HepG2 (cell line): ENCODE results near the gene ATPAF2. TPM values are rescaled to one million over a fixed set of nuclear protein-coding genes. Genes with fewer than 3 reads are reported as not detected.

Source experiments
- ATAC-seq: fragments of 200-7000 bp; cut with Tn5 transposase; 3 replicates; pipeline ENCODE4 v1.9.1; 2020; ENCODE audit warnings: mild to moderate bottlenecking, moderate library complexity
- BruUV-seq: library from RNA; stranded (reverse); fragments of 400-500 nt; replicated peaks from 2 replicates; lab custom pipeline; 2021; lab: Mats Ljungman, UMichigan
- CTCF ChIA-PET: fragments of 300-600 bp; formaldehyde crosslinking; extraction: SDS; loops from one replicate; lab custom pipeline; 2021; ENCODE audit warnings: low total read pairs, inconsistent platforms, low intra/inter-chr PET ratio; lab: Yijun Ruan, JAX
- POLR2A ChIA-PET: fragments of 350-600 bp; sonication (Branson Sonifier 250); formaldehyde crosslinking; loops from one replicate; lab custom pipeline; 2020; ENCODE audit warnings: antibody characterized with exemption, inconsistent platforms; lab: Yijun Ruan, JAX
- DNase-seq: peaks from one replicate; pipeline ENCODE4 v3.0.0-alpha.2; 2015; ENCODE audit warnings: low spot score
- FAIRE-seq: peaks from 3 replicates; lab custom pipeline; 2011; peaks lifted over from hg19 to GRCh38; lab: Jason Lieb, UNC
- H2AFZ ChIP-seq: one replicate; pipeline ENCODE4 v1.6.1; 2011; ENCODE audit warnings: low read length, inconsistent platforms
- H3K27ac ChIP-seq: fragments of 300-600 bp; 3 replicates; pipeline ENCODE4 v1.8.0; 2011; ENCODE audit warnings: mixed run types, mild to moderate bottlenecking, mixed read lengths, low read length, inconsistent platforms; ENCODE audit not compliant: insufficient read depth; ENCODE audit errors: extremely low read length
- H3K27me3 ChIP-seq, 2 experiments: fragments of 200-600 bp in 1 of 2; 2 replicates in 1 of 2; 3 replicates in 1 of 2; pipeline versions ENCODE4 v1.6.0 to v1.8.0; 2011; ENCODE audit warnings: low read length in 2 of 2, mild to moderate bottlenecking in 2 of 2, moderate library complexity in 2 of 2, inconsistent platforms in 1 of 2; ENCODE audit not compliant: insufficient read depth in 2 of 2, control insufficient read depth in 1 of 2
- H3K36me3 ChIP-seq, 2 experiments: fragments of 200-600 bp in 1 of 2; replicated peaks in 1 of 2; 2 replicates in 1 of 2; 3 replicates in 1 of 2; pipeline versions ENCODE4 v1.5.1 to v1.8.0; 2011; ENCODE audit warnings: low read length in 2 of 2, inconsistent platforms in 1 of 2; ENCODE audit not compliant: insufficient read depth in 2 of 2, control insufficient read depth in 1 of 2
- H3K4me1 ChIP-seq: 2 replicates; pipeline ENCODE4 v1.5.1; 2012; ENCODE audit warnings: low read length, inconsistent platforms; ENCODE audit not compliant: insufficient read depth
- H3K4me2 ChIP-seq: 2 replicates; pipeline ENCODE4 v1.6.0; 2011; ENCODE audit warnings: low read depth, low read length, inconsistent platforms
- H3K4me3 ChIP-seq, 3 experiments: fragments of 200-600 bp in 1 of 3; sonication (generic), shearing (Covaris generic) in 1 of 3; replicated peaks in 1 of 3; 2 replicates each; pipeline ENCODE4 v1.5.1; 2011 to 2016; ENCODE audit warnings: low read length in 3 of 3, inconsistent platforms in 2 of 3, low read depth in 2 of 3, mild to moderate bottlenecking in 2 of 3, control low read depth in 1 of 3, mixed read lengths in 1 of 3; ENCODE audit not compliant: insufficient read depth in 1 of 3
- H3K79me2 ChIP-seq: one replicate; pipeline ENCODE4 v1.6.1; 2011; ENCODE audit warnings: low read length, inconsistent platforms; ENCODE audit not compliant: insufficient read depth
- H3K9ac ChIP-seq: 2 replicates; pipeline ENCODE4 v1.6.0; 2011; ENCODE audit warnings: mild to moderate bottlenecking, low read depth, low read length, inconsistent platforms; ENCODE audit not compliant: insufficient read depth
- H3K9me3 ChIP-seq: 2 replicates; pipeline ENCODE4 v1.5.1; 2012; ENCODE audit warnings: mild to moderate bottlenecking, low read length
- H4K20me1 ChIP-seq: 2 replicates; pipeline ENCODE4 v1.6.0; 2011; ENCODE audit warnings: inconsistent platforms, mild to moderate bottlenecking, low read length, moderate library complexity; ENCODE audit not compliant: insufficient read depth
- ETV6 ChIP-seq: sonication (generic); formaldehyde crosslinking; conservative IDR thresholded peaks from 2 replicates; pipeline ENCODE4 v1.4.0; 2020; ENCODE audit warnings: missing genetic modification reagents
- GABPB1 ChIP-seq: IDR thresholded peaks from 2 replicates; pipeline ENCODE4 v1.6.1; 2016; ENCODE audit warnings: mild to moderate bottlenecking, missing genetic modification reagents, moderate library complexity, missing compliant biosample characterization
- IRX3 ChIP-seq: sonication (generic); formaldehyde crosslinking; IDR thresholded peaks from 2 replicates; pipeline ENCODE4 v1.8.1; 2023; ENCODE audit warnings: mild to moderate bottlenecking, low read depth, missing genetic modification reagents, borderline replicate concordance
- KLF15 ChIP-seq: sonication (generic); formaldehyde crosslinking; IDR thresholded peaks from 2 replicates; pipeline ENCODE4 v1.8.1; 2023; ENCODE audit warnings: borderline replicate concordance, mild to moderate bottlenecking, inconsistent platforms, missing genetic modification reagents, mixed read lengths
- POGK ChIP-seq: sonication (generic); formaldehyde crosslinking; conservative IDR thresholded peaks from 2 replicates; pipeline ENCODE4 v1.8.0; 2022; ENCODE audit warnings: mild to moderate bottlenecking, moderate library complexity, missing genetic modification reagents
- POGZ ChIP-seq: sonication (generic); formaldehyde crosslinking; IDR thresholded peaks from 2 replicates; pipeline ENCODE4 v1.4.0; 2020; ENCODE audit warnings: mild to moderate bottlenecking, missing genetic modification reagents
- TBP ChIP-seq: sonication (generic); formaldehyde crosslinking; IDR thresholded peaks from 2 replicates; pipeline ENCODE4 v1.5.0; 2020; ENCODE audit warnings: missing genetic modification reagents
- XRCC5 ChIP-seq: fragments of 200-400 bp; formaldehyde crosslinking; optimal IDR thresholded peaks from 2 replicates; pipeline ENCODE3; 2017; ENCODE audit warnings: mild to moderate bottlenecking, low read length
- ZNF446 ChIP-seq: sonication (generic); formaldehyde crosslinking; IDR thresholded peaks from 2 replicates; pipeline ENCODE4 v1.5.0; 2020; ENCODE audit warnings: mild to moderate bottlenecking, missing genetic modification reagents
- ZNF451 ChIP-seq: sonication (generic); formaldehyde crosslinking; IDR thresholded peaks from 2 replicates; pipeline ENCODE4 v1.5.0; 2020; ENCODE audit warnings: mild to moderate bottlenecking, missing genetic modification reagents
- ZNF513 ChIP-seq: sonication (generic); formaldehyde crosslinking; conservative IDR thresholded peaks from 2 replicates; pipeline ENCODE4 v1.5.0; 2020; ENCODE audit warnings: missing genetic modification reagents
- ZNF713 ChIP-seq: sonication (generic); formaldehyde crosslinking; IDR thresholded peaks from 2 replicates; pipeline ENCODE4 v1.4.0; 2020; ENCODE audit warnings: mild to moderate bottlenecking, missing genetic modification reagents
- ZNF747 ChIP-seq: sonication (generic); formaldehyde crosslinking; IDR thresholded peaks from 2 replicates; pipeline ENCODE4 v1.8.1; 2023; ENCODE audit warnings: missing genetic modification reagents, mild to moderate bottlenecking, borderline replicate concordance
- ZNF770 ChIP-seq: sonication (generic); formaldehyde crosslinking; IDR thresholded peaks from 2 replicates; pipeline ENCODE4 v1.5.0; 2020; ENCODE audit warnings: mild to moderate bottlenecking, missing genetic modification reagents
- WGBS: methylation state at CpG from one replicate; pipeline ENCODE4 v1.1.6; 2017; ENCODE audit warnings: low lambda C conversion rate; 5-methylcytosine and 5-hydroxymethylcytosine counted together
- in situ Hi-C: cut with HindIII; loops from 2 replicates; pipeline ENCODE4 v1.10.0; 2017; ENCODE audit warnings: low pct_unique_long_range_greater_than_20kb; ENCODE audit not compliant: extremely low pct_ligation_motif_present
- intact Hi-C: fragments of 100-400 bp; cut with micrococcal nuclease; formaldehyde crosslinking; loops from one replicate; pipeline ENCODE4 v1.10.0; 2022; ENCODE audit not compliant: unreplicated experiment
- polyA plus RNA-seq, 8 experiments: library from polyadenylated mRNA; depleted of rRNA in 3 of 8; stranded (reverse) in 7 of 8; unstranded in 1 of 8; fragments of >200 nt; fragmentation: Illumina TruSeq in 4 of 8; extraction: Trizol in 4 of 8; gene quantifications; 2 replicates each; pipeline versions ENCODE4 v1.2.1 to v1.2.3, GENCODE V29; 2011 to 2016; ENCODE audit warnings: low read depth in 4 of 8, missing spikeins in 1 of 8, mixed read lengths in 1 of 8; ENCODE audit not compliant: insufficient read depth in 1 of 8
- total RNA-seq, 5 experiments: library from RNA; depleted of rRNA; stranded (reverse); fragments of >200 nt; fragmentation: Illumina TruSeq; extraction: Trizol; gene quantifications; 2 replicates each; pipeline ENCODE4 v1.2.3, GENCODE V29; 2016; ENCODE audit warnings: low read depth in 1 of 5
- TF ChIP-seq, protein P1 (sequence below): IDR thresholded peaks from 2 replicates; pipeline ENCODE4 v1.6.1; 2012; ENCODE audit warnings: low read length, improper control_type of control experiment

ATPAF2 gene
- total and polyA plus RNA-seq, 2 of the 13 experiments (the other 11 are each of a cell fraction or from before 2014, with no cell fraction given), result 15.0 to 16.5 TPM

- CTCF ChIA-PET, result interaction anchor here (1.4 kb wide), 1 partner anchor 41 kb away, joined by 14 read pairs; no protein-coding TSS in a partner anchor
Measured at GRCh38 chr17:17993366-17993765, 45.6 kb downstream of the ATPAF2 start.

More at GRCh38 chr17:17993366-17993765, 45.6 kb downstream of the ATPAF2 start:
- Histone ChIP-seq H3K9me3 (no peaks in the 10 kb centered on the region), H3K4me3 (no peak overlapping the region), H3K4me1 (peaks cover 24% of the 10 kb centered on the region), H3K4me2 (no peak overlapping the region), H3K9ac (no peak overlapping the region), H2AFZ (no peak overlapping the region), H4K20me1 (no peaks in the 10 kb centered on the region), H3K27ac (no peak overlapping the region), H3K36me3 (no peaks in the 10 kb centered on the region), H3K27me3 (peaks cover 0 to 31% of the 10 kb centered on the region in 2 experiments; a peak in 3 of 5 replicates), H3K79me2 (no peaks in the 10 kb centered on the region)
- no peak for FAIRE-seq
- intact Hi-C loops, result no loop called here
- DNase-seq, result no peak
- no peak for TF ChIP-seq ZNF513 (CRISPR knock-in tag)
- TF ChIP-seq ZNF446 (CRISPR knock-in tag), result no peak
- no peak for TF ChIP-seq GABPB1
- TF ChIP-seq XRCC5, result no peak
- no peak for TF ChIP-seq POGZ (CRISPR knock-in tag)
- TF ChIP-seq POGK (CRISPR knock-in tag), result no peak
- no peak for TF ChIP-seq IRX3 (CRISPR knock-in tag)
- no peak for TF ChIP-seq ETV6
- TF ChIP-seq ZNF713 (CRISPR knock-in tag), result no peak
- no peak for TF ChIP-seq ZNF451 (CRISPR knock-in tag)
- no peak for TF ChIP-seq ZNF770 (CRISPR knock-in tag)
- TF ChIP-seq, protein P1, sequence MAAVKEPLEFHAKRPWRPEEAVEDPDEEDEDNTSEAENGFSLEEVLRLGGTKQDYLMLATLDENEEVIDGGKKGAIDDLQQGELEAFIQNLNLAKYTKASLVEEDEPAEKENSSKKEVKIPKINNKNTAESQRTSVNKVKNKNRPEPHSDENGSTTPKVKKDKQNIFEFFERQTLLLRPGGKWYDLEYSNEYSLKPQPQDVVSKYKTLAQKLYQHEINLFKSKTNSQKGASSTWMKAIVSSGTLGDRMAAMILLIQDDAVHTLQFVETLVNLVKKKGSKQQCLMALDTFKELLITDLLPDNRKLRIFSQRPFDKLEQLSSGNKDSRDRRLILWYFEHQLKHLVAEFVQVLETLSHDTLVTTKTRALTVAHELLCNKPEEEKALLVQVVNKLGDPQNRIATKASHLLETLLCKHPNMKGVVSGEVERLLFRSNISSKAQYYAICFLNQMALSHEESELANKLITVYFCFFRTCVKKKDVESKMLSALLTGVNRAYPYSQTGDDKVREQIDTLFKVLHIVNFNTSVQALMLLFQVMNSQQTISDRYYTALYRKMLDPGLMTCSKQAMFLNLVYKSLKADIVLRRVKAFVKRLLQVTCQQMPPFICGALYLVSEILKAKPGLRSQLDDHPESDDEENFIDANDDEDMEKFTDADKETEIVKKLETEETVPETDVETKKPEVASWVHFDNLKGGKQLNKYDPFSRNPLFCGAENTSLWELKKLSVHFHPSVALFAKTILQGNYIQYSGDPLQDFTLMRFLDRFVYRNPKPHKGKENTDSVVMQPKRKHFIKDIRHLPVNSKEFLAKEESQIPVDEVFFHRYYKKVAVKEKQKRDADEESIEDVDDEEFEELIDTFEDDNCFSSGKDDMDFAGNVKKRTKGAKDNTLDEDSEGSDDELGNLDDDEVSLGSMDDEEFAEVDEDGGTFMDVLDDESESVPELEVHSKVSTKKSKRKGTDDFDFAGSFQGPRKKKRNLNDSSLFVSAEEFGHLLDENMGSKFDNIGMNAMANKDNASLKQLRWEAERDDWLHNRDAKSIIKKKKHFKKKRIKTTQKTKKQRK, result no peak
- TF ChIP-seq ZNF747 (CRISPR knock-in tag), result no peak
- TF ChIP-seq TBP (CRISPR knock-in tag), result no peak
- no peak for TF ChIP-seq KLF15 (CRISPR knock-in tag)
- POLR2A ChIA-PET, result no interaction called here
- ATAC-seq, result no peak; the same call in 2 of the 3 replicates
- BruUV-seq, result no TSS peak
- 43% methylated on average over 2 of the region's 2 CpGs for WGBS
- in situ Hi-C loops, result loop anchor here (5.0 kb wide), 1 partner anchor 34 kb away; no protein-coding TSS in a partner anchor
